Heart left ventricle (tissue), 16 donors: ENCODE measurements around the gene PLXNA1. TPM values are rescaled to one million over a fixed set of nuclear protein-coding genes. Genes with fewer than 3 reads are reported as not detected.

Experiments used
- ATAC-seq, 4 donors: fragments of 200-7000 bp; cut with Tn5 transposase; one replicate each; pipeline ENCODE4 v1.9.1; 2020 to 2022; ENCODE audit warnings: moderate library complexity in 4 of 4, mild to moderate bottlenecking in 3 of 4, moderate number of reproducible peaks in 1 of 4
- DNase-seq, 5 donors: peaks; one replicate each; pipeline ENCODE4 v3.0.0-alpha.2; 2020
- H3K27ac ChIP-seq, 12 donors: fragments of 200-600 bp; sonication (generic) in 4 of 12; one replicate each; pipeline versions ENCODE4 v1.5.0 to v1.8.0; 2016 to 2022; ENCODE audit warnings: mild to moderate bottlenecking in 2 of 12
- H3K27me3 ChIP-seq, 9 donors: fragments of 200-600 bp; sonication (generic) in 2 of 9; one replicate each; pipeline versions ENCODE4 v1.5.1 to v1.8.0; 2016 to 2022; ENCODE audit warnings: mild to moderate bottlenecking in 3 of 9
- H3K36me3 ChIP-seq, 9 donors: fragments of 200-600 bp; sonication (generic) in 2 of 9; one replicate each; pipeline versions ENCODE4 v1.5.0 to v1.8.0; 2018 to 2022; ENCODE audit warnings: mild to moderate bottlenecking in 2 of 9
- H3K4me1 ChIP-seq, 12 donors: fragments of 200-600 bp; sonication (generic) in 4 of 12; one replicate each; pipeline versions ENCODE4 v1.5.0 to v1.8.0; 2016 to 2022; ENCODE audit warnings: mild to moderate bottlenecking in 3 of 12
- H3K4me3 ChIP-seq, 12 donors: fragments of 200-600 bp; sonication (generic) in 4 of 12; one replicate each; pipeline versions ENCODE4 v1.5.0 to v1.8.0; 2017 to 2022; ENCODE audit warnings: mild to moderate bottlenecking in 9 of 12, moderate library complexity in 4 of 12
- H3K9me3 ChIP-seq, 12 donors: fragments of 200-600 bp; sonication (generic) in 4 of 12; one replicate each; pipeline versions ENCODE4 v1.5.0 to v1.8.0; 2016 to 2022; ENCODE audit warnings: mild to moderate bottlenecking in 1 of 12
- CTCF ChIP-seq, 12 donors: fragments of 200-600 bp; sonication (generic) in 4 of 12; IDR thresholded peaks; one replicate each; pipeline versions ENCODE4 v1.5.0 to v1.8.0; 2018 to 2022; ENCODE audit warnings: antibody characterized with exemption in 12 of 12, mild to moderate bottlenecking in 5 of 12
- POLR2A ChIP-seq, 2 donors: fragments of 450-650 bp; IDR thresholded peaks; one replicate each; pipeline ENCODE4 v1.6.1; 2017; ENCODE audit warnings: antibody characterized with exemption in 2 of 2, mild to moderate bottlenecking in 2 of 2, moderate library complexity in 2 of 2
- WGBS, 4 donors: extraction: QIAGEN DNeasy Blood & Tissue Kit in 2 of 4; methylation state at CpG; one replicate each; pipeline versions ENCODE4 v1.1.5 to v1.1.7; 2013 to 2018; 5-methylcytosine and 5-hydroxymethylcytosine counted together
- intact Hi-C, 10 donors: fragments of 100-400 bp; cut with DNase I; formaldehyde crosslinking; loops; one replicate each; pipeline versions ENCODE4 v1.11.1 to v1.14.2; 2022
- polyA plus RNA-seq, 2 donors: library from polyadenylated mRNA; stranded (reverse); fragments of 200-250 nt; gene quantifications; one replicate each; pipeline ENCODE4 v1.2.3, GENCODE V29; 2013
- total RNA-seq, 9 donors: library from RNA; depleted of rRNA in 2 of 9; stranded (reverse); fragments of >200 nt in 2 of 9; fragmentation: NEBNext Ultra II Directional in 3 of 9; extraction: Animal tissue kit (Norgen Biotek cat#: 25700) in 3 of 9; gene quantifications; one replicate each; pipeline versions ENCODE4 v1.1.0 to v1.2.4, GENCODE V29; 2016 to 2023
- donor health status: ischemic (EF 13 %, LVEDD 7.1; RV severe dilation, severe dysfunction).
- donor health status: healthy with polysubstance abuse.
- donor health status: DM: no; HTN: yes; CAD: no.
- donor health status: DM: no; HTN: no; CAD: no.
- donor health status: ischemic (EF 25% LVEDD 6.9; RV normal size, moderate dysfunction).
- donor health status: ischemic (EF 25% LVEDD 5.7; RV mildly dilated, moderate dysfunction).
- donor health status: healthy.
- donor health status: DM: yes; HTN: yes; CAD: no.
- donor health status: ischemic (EF 35%, LVEDD 5.7; RV mildly dilated, moderate dysfunction).
- donor health status: nonischemic (EF 11% LVEDD 7.7; RV severe dilation, severe dysfunction).
- donor health status: DM: yes; HTN: yes; CAD: no.
- donor health status: PGD.
- donor health status: ischemic (EF 29% LVEDD 5.4; RV normal size, mild dysfunction).
- donor health status: nonischemic (EF 23%, LVEDD 6.1; RV moderate dilation, normal function).

PLXNA1 gene
- total and polyA plus RNA-seq, 11 donors: 14.6 to 38.8 (median 29.6) TPM

GRCh38 chr3:127030508-127031412, 47.8 kb downstream of the PLXNA1 start:
- ATAC-seq: no peak
- no peak for TF ChIP-seq POLR2A (IDR thresholded peaks at IDR 0.05)
- TF ChIP-seq CTCF (IDR thresholded peaks at IDR 0.05): no peak
- intact Hi-C loops: no loop called here
- Histone ChIP-seq H3K36me3 (peaks cover 0 to 77% (median 50%) of the 10 kb centered on the region in 9 donors), H3K4me3 (no peak overlapping the region), H3K4me1 (peaks cover 0 to 3% (median 0%) of the 10 kb centered on the region in 12 donors), H3K27me3 (no peaks in the 10 kb centered on the region), H3K9me3 (no peaks in the 10 kb centered on the region), H3K27ac (no peak overlapping the region)
- peak in 1 of 5 donors; percentile 46 for DNase-seq
- WGBS, 4 donors: 92 to 98% (median 95%) methylated on average over 7 to 19 of the region's 19 CpGs

GRCh38 chr3:127031413-127031810, 48.5 kb downstream of the PLXNA1 start:
- Histone ChIP-seq H3K27me3 (no peaks in the 10 kb centered on the region), H3K27ac (no peak overlapping the region), H3K4me1 (no peaks in the 10 kb centered on the region), H3K9me3 (no peaks in the 10 kb centered on the region), H3K36me3 (peaks cover 0 to 77% (median 50%) of the 10 kb centered on the region in 9 donors), H3K4me3 (no peak overlapping the region)
- ATAC-seq (no peak), DNase-seq (peak in 2 of 5 donors; percentile 12 to 42)
- 89 to 95% (median 93%) methylated on average over 9 of the region's 9 CpGs for WGBS, 4 donors
- no peak for TF ChIP-seq POLR2A (IDR thresholded peaks at IDR 0.05)
- TF ChIP-seq CTCF (IDR thresholded peaks at IDR 0.05): no peak
- intact Hi-C loops: no loop called here

GRCh38 chr3:127031845-127032244, 48.9 kb downstream of the PLXNA1 start:
- H3K27ac ChIP-seq: no peak overlapping the region
- no peak for ATAC-seq
- H3K9me3 ChIP-seq: no peaks in the 10 kb centered on the region
- H3K4me1 ChIP-seq: no peaks in the 10 kb centered on the region
- peak in 2 of 5 donors; percentile 15 to 36 for DNase-seq
- no peak overlapping the region for H3K4me3 ChIP-seq
- intact Hi-C loops: no loop called here
- no peaks in the 10 kb centered on the region for H3K27me3 ChIP-seq
- peaks cover 0 to 72% (median 46%) of the 10 kb centered on the region in 9 donors for H3K36me3 ChIP-seq
- 93 to 96% (median 95%) methylated on average over 2 to 7 of the region's 7 CpGs for WGBS, 4 donors
- no peak for TF ChIP-seq CTCF (IDR thresholded peaks at IDR 0.05)
- TF ChIP-seq POLR2A (IDR thresholded peaks at IDR 0.05): no peak

DNA sequence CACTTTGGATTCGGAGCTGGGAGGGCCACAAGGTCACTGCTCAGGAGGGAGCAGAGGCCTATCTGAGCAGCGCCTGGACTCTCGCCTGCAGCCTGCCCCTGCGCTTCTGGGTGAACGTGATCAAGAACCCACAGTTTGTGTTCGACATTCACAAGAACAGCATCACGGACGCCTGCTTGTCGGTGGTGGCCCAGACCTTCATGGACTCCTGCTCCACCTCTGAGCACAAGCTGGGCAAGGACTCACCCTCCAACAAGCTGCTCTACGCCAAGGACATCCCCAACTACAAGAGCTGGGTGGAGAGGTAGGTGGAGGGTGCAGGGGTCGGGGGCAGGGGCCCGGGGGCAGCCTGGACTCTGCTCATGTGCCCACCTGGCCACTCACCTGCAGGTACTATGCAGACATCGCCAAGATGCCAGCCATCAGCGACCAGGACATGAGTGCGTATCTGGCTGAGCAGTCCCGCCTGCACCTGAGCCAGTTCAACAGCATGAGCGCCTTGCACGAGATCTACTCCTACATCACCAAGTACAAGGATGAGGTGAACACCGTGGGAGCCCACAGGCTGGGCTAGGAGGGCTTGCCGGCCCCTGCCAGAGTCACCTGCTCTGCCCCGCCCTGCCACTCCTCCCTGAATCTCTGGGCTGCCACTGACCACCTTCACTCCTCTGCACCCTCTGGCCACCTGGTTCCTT, 49.5 kb downstream of the PLXNA1 start:
- intact Hi-C loops: no loop called here
- Histone ChIP-seq H3K4me1 (no peaks in the 10 kb centered on the region), H3K4me3 (no peak overlapping the region), H3K36me3 (peaks cover 0 to 69% (median 45%) of the 10 kb centered on the region in 9 donors), H3K27ac (no peak overlapping the region), H3K9me3 (no peaks in the 10 kb centered on the region), H3K27me3 (no peaks in the 10 kb centered on the region)
- DNase-seq (peak in 2 of 5 donors; percentile 9 to 31), ATAC-seq (no peak)
- 89 to 92% (median 91%) methylated on average over 16 to 21 of the region's 21 CpGs for WGBS, 4 donors
- TF ChIP-seq CTCF (IDR thresholded peaks at IDR 0.05) (no peak), POLR2A (IDR thresholded peaks at IDR 0.05) (no peak)
